Spleen (tissue), 7 donors: ENCODE measurements around the gene DCAF4.

Experiments
- POLR2A ChIP-seq, 3 donors: fragments of 450-650 bp; IDR thresholded peaks; one replicate each; pipeline ENCODE4 v1.5.1; 2017; ENCODE audit warnings: antibody characterized with exemption in 3 of 3, mild to moderate bottlenecking in 1 of 3
- POLR2AphosphoS5 ChIP-seq, 3 donors: sonication (generic); formaldehyde crosslinking; IDR thresholded peaks; one replicate each; pipeline ENCODE4 v1.5.1; 2017; ENCODE audit warnings: antibody characterized with exemption in 3 of 3
- TF ChIP-seq, protein P1 (sequence below), 11 experiments: fragments of 200-600 bp in 7 of 11; fragments of 450-650 bp in 4 of 11; sonication (generic) in 4 of 11; IDR thresholded peaks in 8 of 11; conservative IDR thresholded peaks in 3 of 11; 1 replicate in 7 of 11; 2 replicates in 4 of 11; pipeline versions ENCODE4 v1.4.0 to v1.8.0; 2016 to 2021; ENCODE audit warnings: antibody characterized with exemption in 11 of 11, inconsistent platforms in 4 of 11, mild to moderate bottlenecking in 1 of 11
- donor health status: DM: no; HTN: no; CAD: no; lungs with moderate emphysema.
- donor health status: DM: no; HTN: no; CAD: no.
- donor health status: DM: no; HTN: no; CAD: no.

DNA sequence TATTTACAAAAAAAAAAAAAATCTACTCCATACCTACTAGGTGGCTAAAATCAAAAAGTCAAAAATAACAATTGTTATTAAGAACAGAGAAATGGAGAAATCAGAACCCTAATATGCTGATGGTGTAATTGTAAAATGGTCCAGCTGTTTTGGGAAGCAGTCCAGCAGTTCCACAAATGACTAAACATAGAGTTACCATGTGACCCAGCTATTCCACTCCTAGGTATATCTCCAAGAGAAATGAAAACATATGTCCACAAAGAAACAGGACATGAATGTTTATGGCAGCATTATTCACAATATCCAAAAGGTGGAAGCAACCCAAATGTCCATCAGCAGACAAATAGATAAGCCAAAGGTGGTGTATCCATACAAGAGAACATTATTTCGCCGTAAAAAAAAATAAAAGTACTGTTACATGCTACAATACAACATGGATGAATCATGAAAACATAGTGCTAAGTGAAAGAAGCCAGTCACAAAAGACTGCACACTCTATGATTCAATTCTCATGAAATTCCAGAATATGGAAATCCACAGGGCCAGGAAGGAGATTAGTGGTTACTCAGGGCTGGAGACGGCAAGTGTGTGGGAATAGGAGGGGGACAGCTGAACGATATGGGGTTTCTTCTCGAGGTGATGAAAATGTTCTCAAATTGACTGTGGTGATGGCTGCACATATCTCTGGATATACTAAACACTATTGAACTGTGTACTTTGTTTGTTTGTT lies 23.3 kb upstream of the DCAF4 start:
- TF ChIP-seq, protein P1, sequence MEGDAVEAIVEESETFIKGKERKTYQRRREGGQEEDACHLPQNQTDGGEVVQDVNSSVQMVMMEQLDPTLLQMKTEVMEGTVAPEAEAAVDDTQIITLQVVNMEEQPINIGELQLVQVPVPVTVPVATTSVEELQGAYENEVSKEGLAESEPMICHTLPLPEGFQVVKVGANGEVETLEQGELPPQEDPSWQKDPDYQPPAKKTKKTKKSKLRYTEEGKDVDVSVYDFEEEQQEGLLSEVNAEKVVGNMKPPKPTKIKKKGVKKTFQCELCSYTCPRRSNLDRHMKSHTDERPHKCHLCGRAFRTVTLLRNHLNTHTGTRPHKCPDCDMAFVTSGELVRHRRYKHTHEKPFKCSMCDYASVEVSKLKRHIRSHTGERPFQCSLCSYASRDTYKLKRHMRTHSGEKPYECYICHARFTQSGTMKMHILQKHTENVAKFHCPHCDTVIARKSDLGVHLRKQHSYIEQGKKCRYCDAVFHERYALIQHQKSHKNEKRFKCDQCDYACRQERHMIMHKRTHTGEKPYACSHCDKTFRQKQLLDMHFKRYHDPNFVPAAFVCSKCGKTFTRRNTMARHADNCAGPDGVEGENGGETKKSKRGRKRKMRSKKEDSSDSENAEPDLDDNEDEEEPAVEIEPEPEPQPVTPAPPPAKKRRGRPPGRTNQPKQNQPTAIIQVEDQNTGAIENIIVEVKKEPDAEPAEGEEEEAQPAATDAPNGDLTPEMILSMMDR (IDR thresholded peaks at IDR 0.05 in 8 of 11, conservative IDR thresholded peaks at IDR 0.05 in 3 of 11), result no peak
- TF ChIP-seq POLR2A (IDR thresholded peaks at IDR 0.05) (no peak), POLR2AphosphoS5 (IDR thresholded peaks at IDR 0.05) (no peak)
